ENCODE data around the gene TMEM175.

DNA sequence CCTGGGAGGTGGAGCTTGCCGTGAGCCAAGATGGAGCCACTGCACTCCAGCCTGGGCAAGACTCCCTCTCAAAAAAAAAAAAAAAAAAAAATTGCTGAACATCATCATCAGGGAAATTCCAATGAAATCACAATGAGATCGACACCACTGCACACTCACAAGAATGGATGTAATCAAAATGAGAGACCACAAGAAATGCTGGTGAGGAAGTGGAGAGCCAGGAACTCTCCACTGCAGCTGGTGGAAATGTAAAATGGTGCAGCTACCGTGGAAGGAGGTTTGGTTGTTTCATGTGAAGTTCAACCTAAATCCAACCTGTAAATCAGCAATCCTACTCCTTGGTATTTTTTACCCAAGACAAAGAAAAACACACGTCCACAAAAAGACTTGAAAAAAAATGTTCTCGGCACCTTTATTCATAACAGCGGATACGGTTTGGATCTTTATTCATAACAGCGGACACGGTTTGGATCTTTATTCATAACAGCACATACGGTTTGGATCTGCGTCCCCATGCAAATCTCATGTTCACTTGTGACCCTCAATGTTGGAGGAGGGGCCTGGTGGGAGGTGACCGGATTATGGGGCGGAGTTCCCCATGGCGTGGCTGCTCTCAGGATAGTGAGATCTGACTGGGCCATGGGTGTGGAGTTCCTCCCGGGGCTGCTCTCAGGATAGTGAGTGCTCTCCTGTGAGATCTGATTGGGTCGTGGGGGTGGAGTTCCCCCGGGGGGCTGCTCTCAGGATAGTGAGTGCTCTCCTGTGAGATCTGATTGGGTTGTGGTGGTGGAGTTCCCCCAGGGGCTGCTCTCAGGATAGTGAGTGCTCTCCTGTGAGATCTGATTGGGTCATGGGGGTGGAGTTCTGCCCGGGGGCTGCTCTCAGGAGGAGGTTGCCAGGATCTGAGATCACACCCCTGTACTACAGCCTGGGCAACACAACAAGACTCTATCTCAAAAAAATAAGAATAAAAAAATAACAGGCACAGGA is 7.9 kb upstream of the TMEM175 start:
- TF ChIP-seq, protein P1, sequence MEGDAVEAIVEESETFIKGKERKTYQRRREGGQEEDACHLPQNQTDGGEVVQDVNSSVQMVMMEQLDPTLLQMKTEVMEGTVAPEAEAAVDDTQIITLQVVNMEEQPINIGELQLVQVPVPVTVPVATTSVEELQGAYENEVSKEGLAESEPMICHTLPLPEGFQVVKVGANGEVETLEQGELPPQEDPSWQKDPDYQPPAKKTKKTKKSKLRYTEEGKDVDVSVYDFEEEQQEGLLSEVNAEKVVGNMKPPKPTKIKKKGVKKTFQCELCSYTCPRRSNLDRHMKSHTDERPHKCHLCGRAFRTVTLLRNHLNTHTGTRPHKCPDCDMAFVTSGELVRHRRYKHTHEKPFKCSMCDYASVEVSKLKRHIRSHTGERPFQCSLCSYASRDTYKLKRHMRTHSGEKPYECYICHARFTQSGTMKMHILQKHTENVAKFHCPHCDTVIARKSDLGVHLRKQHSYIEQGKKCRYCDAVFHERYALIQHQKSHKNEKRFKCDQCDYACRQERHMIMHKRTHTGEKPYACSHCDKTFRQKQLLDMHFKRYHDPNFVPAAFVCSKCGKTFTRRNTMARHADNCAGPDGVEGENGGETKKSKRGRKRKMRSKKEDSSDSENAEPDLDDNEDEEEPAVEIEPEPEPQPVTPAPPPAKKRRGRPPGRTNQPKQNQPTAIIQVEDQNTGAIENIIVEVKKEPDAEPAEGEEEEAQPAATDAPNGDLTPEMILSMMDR (conservative IDR thresholded peaks at IDR 0.05; ENCODE audit: low read length), result no peak
- TF ChIP-seq EZH2phosphoT487 (IDR thresholded peaks at IDR 0.05; ENCODE audit: borderline replicate concordance), result no peak

Measured in Loucy (cell line).